ENCODE measurements around the gene TEF. TPM values are rescaled to one million over a fixed set of nuclear protein-coding genes. Genes with fewer than 3 reads are reported as not detected.

TEF gene
- total RNA-seq, 1 experiment from 2014 or later = 3.9 TPM

DNA sequence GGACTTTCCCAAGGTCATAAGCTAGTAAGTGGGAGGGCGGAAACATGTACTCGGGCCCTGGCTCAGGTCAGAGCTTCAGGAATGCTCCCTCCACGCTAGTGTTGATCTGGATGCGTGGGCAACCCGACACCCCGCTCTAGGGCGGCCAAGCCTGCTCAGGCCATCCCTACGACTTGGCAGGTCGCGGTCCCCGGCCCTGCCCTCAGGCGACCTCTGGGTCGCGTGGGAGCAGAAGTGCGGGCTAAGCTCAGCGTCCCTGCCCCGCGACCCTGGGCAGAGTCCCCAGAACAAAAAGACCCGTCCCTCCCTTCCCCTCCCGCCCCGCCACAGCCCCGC lies 781 bp upstream of the TEF start:
- intact Hi-C loops (cut with micrococcal nuclease; ENCODE audit: unreplicated experiment) = no loop called here
- Histone ChIP-seq H3K4me1 (ENCODE audit: insufficient read depth, low read length, poor library complexity, severe bottlenecking) (peaks cover 22% of the 10 kb centered on the region), H3K27me3 (replicated peaks; ENCODE audit: insufficient read depth, low read depth, low read length, poor library complexity) (no peaks in the 10 kb centered on the region), H3K36me3 (ENCODE audit: insufficient read depth, low read length, poor library complexity, severe bottlenecking) (no peaks in the 10 kb centered on the region), H3K27ac (ENCODE audit: low read depth, low read length, poor library complexity, severe bottlenecking) (peak overlapping the region; percentile 91), H3K4me3 (ENCODE audit: low read depth, low read length, poor library complexity, severe bottlenecking) (peak overlapping the region; percentile 77), H3K9me3 (ENCODE audit: low read depth, low read length, poor library complexity, severe bottlenecking) (no peaks in the 10 kb centered on the region)
- no peak for TF ChIP-seq EZH2 (IDR thresholded peaks at IDR 0.05; ENCODE audit: borderline replicate concordance, low read depth, low read length, poor library complexity, severe bottlenecking)
- TF ChIP-seq, protein P1, sequence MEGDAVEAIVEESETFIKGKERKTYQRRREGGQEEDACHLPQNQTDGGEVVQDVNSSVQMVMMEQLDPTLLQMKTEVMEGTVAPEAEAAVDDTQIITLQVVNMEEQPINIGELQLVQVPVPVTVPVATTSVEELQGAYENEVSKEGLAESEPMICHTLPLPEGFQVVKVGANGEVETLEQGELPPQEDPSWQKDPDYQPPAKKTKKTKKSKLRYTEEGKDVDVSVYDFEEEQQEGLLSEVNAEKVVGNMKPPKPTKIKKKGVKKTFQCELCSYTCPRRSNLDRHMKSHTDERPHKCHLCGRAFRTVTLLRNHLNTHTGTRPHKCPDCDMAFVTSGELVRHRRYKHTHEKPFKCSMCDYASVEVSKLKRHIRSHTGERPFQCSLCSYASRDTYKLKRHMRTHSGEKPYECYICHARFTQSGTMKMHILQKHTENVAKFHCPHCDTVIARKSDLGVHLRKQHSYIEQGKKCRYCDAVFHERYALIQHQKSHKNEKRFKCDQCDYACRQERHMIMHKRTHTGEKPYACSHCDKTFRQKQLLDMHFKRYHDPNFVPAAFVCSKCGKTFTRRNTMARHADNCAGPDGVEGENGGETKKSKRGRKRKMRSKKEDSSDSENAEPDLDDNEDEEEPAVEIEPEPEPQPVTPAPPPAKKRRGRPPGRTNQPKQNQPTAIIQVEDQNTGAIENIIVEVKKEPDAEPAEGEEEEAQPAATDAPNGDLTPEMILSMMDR (conservative IDR thresholded peaks at IDR 0.05; ENCODE audit: low read depth, low read length) = no peak
- CTCF ChIA-PET = interaction anchor here (0.7 to 1.1 kb wide), 3 partner anchors 14 to 62 kb away, joined by 4 to 7 read pairs (median 4); no protein-coding TSS in a partner anchor
- no TSS peak for BruUV-seq (replicated peaks)
- no peak for DNase-seq (ENCODE audit: low spot score)
- POLR2A ChIA-PET (ENCODE audit: low non-redundant PET) = interaction anchor here (0.6 to 0.9 kb wide), 5 partner anchors 67 to 576 kb away, joined by 3 to 7 read pairs (median 5); partner anchors contain the start of gene PMM1

DNA sequence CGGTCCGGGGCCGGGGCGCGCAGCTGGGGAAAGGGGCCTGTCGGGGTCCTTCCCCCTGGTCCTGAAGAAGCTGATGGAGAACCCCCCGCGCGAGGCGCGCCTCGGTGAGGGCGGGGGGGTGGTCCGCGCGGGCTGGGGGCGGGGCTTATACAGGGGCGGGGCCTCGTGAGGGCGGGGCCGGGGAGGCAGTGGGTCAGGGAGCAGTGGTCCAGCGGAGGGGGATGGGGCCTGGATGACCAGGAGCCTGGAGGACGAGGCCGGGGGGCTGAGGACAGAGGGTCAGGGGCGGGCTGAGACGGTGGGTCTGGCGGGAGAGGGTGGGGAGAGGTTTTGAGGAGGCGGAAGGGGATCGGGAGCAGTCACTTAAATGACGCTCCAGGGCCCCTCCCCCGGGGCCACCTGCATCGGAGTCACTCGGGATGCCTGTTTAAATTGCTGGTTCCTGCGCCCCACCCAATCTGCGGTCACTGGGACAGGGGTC lies 396 bp downstream of the TEF start:
- H3K27ac ChIP-seq (ENCODE audit: low read depth, low read length, poor library complexity, severe bottlenecking) = peak overlapping the region; percentile 91
- H3K27me3 ChIP-seq (replicated peaks; ENCODE audit: insufficient read depth, low read depth, low read length, poor library complexity) = no peaks in the 10 kb centered on the region
- ChIA-PET CTCF (interaction anchor here (0.6 to 1.3 kb wide), 2 partner anchors 22 to 208 kb away, joined by 3 read pairs; partner anchors contain the start of gene PMM1), POLR2A (ENCODE audit: low non-redundant PET) (interaction anchor here (0.6 to 0.7 kb wide), 3 partner anchors 63 to 553 kb away, joined by 3 to 10 read pairs (median 3); partner anchors contain the start of gene ZC3H7B)
- peak; percentile 76 for DNase-seq (ENCODE audit: low spot score)
- TF ChIP-seq, protein P1 (conservative IDR thresholded peaks at IDR 0.05; ENCODE audit: low read depth, low read length) = no peak
- no peak for TF ChIP-seq EZH2 (IDR thresholded peaks at IDR 0.05; ENCODE audit: borderline replicate concordance, low read depth, low read length, poor library complexity, severe bottlenecking)
- intact Hi-C loops (cut with micrococcal nuclease; ENCODE audit: unreplicated experiment) = no loop called here
- H3K4me3 ChIP-seq (ENCODE audit: low read depth, low read length, poor library complexity, severe bottlenecking) = peak overlapping the region; percentile 77
- peaks cover 22% of the 10 kb centered on the region for H3K4me1 ChIP-seq (ENCODE audit: insufficient read depth, low read length, poor library complexity, severe bottlenecking)
- H3K9me3 ChIP-seq (ENCODE audit: low read depth, low read length, poor library complexity, severe bottlenecking) = no peaks in the 10 kb centered on the region
- BruUV-seq (replicated peaks) = no TSS peak
- H3K36me3 ChIP-seq (ENCODE audit: insufficient read depth, low read length, poor library complexity, severe bottlenecking) = no peaks in the 10 kb centered on the region

DNA sequence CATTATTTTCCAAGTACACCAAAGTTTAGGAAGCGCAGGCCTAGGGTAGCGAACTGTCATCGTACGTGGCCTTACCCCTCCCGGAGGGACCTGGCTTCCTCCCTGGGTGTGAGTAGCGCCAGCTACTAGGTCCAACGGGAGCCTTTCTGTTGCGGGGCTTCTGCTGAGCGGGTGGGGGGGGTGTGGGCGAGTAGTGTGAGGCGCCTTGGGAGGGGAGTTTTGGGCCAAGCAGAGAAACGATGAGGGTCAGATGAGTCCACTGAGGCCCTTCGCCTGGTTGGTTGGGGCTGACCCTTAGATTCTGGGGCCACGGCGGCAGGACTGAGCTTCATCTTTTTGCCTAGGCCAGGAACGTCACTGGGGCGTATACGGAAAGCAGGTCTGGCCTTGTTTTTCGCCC lies 868 bp downstream of the TEF start:
- TF ChIP-seq, protein P1 (conservative IDR thresholded peaks at IDR 0.05; ENCODE audit: low read depth, low read length) = no peak
- TF ChIP-seq EZH2 (IDR thresholded peaks at IDR 0.05; ENCODE audit: borderline replicate concordance, low read depth, low read length, poor library complexity, severe bottlenecking) = no peak
- ChIA-PET POLR2A (ENCODE audit: low non-redundant PET) (interaction anchor here (0.7 kb wide), 1 partner anchor 81 kb away, joined by 10 read pairs; the partner anchor contains the start of gene ZC3H7B), CTCF (interaction anchor here (1.3 kb wide), 1 partner anchor 207 kb away, joined by 3 read pairs; the partner anchor contains the start of gene PMM1)
- Histone ChIP-seq H3K27me3 (replicated peaks; ENCODE audit: insufficient read depth, low read depth, low read length, poor library complexity) (no peaks in the 10 kb centered on the region), H3K36me3 (ENCODE audit: insufficient read depth, low read length, poor library complexity, severe bottlenecking) (no peaks in the 10 kb centered on the region), H3K9me3 (ENCODE audit: low read depth, low read length, poor library complexity, severe bottlenecking) (no peaks in the 10 kb centered on the region), H3K4me3 (ENCODE audit: low read depth, low read length, poor library complexity, severe bottlenecking) (peak overlapping the region; percentile 77), H3K27ac (ENCODE audit: low read depth, low read length, poor library complexity, severe bottlenecking) (peak overlapping the region; percentile 91), H3K4me1 (ENCODE audit: insufficient read depth, low read length, poor library complexity, severe bottlenecking) (peaks cover 22% of the 10 kb centered on the region)
- no TSS peak for BruUV-seq (replicated peaks)
- intact Hi-C loops (cut with micrococcal nuclease; ENCODE audit: unreplicated experiment) = no loop called here
- DNase-seq (ENCODE audit: low spot score) = no peak
